RWPE2 (cell line): Measurements from ENCODE around the gene UBASH3B.

Experiments used
- ATAC-seq: fragments of 200-7000 bp; cut with Tn5 transposase; 3 replicates; pipeline ENCODE4 v1.9.1; 2021; ENCODE audit warnings: low read depth
- DNase-seq: peaks from one replicate; pipeline ENCODE4 v3.0.0-alpha.2; 2020; ENCODE audit warnings: low spot score
- H3K27ac ChIP-seq: fragments of 450-650 bp; 2 replicates; pipeline ENCODE4 v1.5.1; 2017; ENCODE audit warnings: mild to moderate bottlenecking; ENCODE audit not compliant: poor library complexity, severe bottlenecking
- H3K27me3 ChIP-seq: fragments of 250-450 bp; sonication (Bioruptor Pico); 2 replicates; pipeline ENCODE4 v1.5.1; 2021; ENCODE audit warnings: mild to moderate bottlenecking, moderate library complexity; ENCODE audit not compliant: insufficient read depth, poor library complexity, severe bottlenecking
- H3K36me3 ChIP-seq: fragments of 250-450 bp; sonication (Bioruptor Pico); 2 replicates; pipeline ENCODE4 v1.5.1; 2020; ENCODE audit warnings: low read depth, mild to moderate bottlenecking, moderate library complexity
- H3K4me1 ChIP-seq: fragments of 250-450 bp; sonication (Bioruptor Pico); 2 replicates; pipeline ENCODE4 v1.5.1; 2021; ENCODE audit warnings: mild to moderate bottlenecking, moderate library complexity; ENCODE audit not compliant: insufficient read depth, poor library complexity, severe bottlenecking
- H3K4me3 ChIP-seq: fragments of 250-450 bp; sonication (Bioruptor Pico); 2 replicates; pipeline ENCODE4 v1.5.1; 2021; ENCODE audit warnings: mild to moderate bottlenecking, moderate library complexity; ENCODE audit not compliant: severe bottlenecking
- H3K9me3 ChIP-seq: fragments of 250-450 bp; sonication (Bioruptor Pico); 2 replicates; pipeline ENCODE4 v1.5.1; 2021; ENCODE audit warnings: mild to moderate bottlenecking, moderate library complexity; ENCODE audit not compliant: severe bottlenecking
- TF ChIP-seq, protein P1 (sequence below): fragments of 450-650 bp; IDR thresholded peaks from one replicate; pipeline ENCODE4 v1.5.1; 2017; ENCODE audit warnings: mild to moderate bottlenecking, moderate library complexity; ENCODE audit not compliant: poor library complexity, severe bottlenecking

The UBASH3B gene

DNA sequence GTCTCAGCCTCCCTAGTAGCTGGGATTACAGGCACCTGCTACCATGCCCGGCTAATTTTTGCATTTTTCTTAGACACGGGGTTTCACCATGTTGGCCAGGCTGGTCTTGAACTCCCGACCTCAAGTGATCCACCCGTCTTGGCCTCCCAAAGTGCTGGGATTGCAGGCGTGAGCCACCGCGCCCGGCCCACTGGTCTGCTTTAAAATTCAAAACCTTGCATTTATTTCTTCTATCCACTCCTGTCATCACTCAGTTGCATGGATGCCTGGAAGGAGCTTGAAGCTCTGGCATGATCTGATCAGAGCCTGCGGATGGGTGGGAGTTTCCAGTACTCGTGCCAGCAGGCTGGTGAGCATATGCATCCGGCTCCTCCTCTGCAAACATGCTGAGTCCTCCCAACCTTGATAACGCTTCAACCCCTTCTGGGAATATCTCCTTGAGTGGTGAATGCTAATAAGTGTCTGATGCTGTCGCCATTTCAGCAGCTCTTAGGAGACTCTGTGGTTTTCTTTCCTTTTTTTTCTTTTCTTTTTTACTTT is 39.6 kb downstream of the UBASH3B start:
- Histone ChIP-seq H3K27ac (no peak overlapping the region), H3K4me3 (no peak overlapping the region), H3K9me3 (no peaks in the 10 kb centered on the region), H3K36me3 (no peaks in the 10 kb centered on the region), H3K27me3 (no peaks in the 10 kb centered on the region), H3K4me1 (peaks cover 13% of the 10 kb centered on the region)
- ATAC-seq (no peak), DNase-seq (no peak)
- TF ChIP-seq, protein P1, sequence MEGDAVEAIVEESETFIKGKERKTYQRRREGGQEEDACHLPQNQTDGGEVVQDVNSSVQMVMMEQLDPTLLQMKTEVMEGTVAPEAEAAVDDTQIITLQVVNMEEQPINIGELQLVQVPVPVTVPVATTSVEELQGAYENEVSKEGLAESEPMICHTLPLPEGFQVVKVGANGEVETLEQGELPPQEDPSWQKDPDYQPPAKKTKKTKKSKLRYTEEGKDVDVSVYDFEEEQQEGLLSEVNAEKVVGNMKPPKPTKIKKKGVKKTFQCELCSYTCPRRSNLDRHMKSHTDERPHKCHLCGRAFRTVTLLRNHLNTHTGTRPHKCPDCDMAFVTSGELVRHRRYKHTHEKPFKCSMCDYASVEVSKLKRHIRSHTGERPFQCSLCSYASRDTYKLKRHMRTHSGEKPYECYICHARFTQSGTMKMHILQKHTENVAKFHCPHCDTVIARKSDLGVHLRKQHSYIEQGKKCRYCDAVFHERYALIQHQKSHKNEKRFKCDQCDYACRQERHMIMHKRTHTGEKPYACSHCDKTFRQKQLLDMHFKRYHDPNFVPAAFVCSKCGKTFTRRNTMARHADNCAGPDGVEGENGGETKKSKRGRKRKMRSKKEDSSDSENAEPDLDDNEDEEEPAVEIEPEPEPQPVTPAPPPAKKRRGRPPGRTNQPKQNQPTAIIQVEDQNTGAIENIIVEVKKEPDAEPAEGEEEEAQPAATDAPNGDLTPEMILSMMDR, result no peak

DNA sequence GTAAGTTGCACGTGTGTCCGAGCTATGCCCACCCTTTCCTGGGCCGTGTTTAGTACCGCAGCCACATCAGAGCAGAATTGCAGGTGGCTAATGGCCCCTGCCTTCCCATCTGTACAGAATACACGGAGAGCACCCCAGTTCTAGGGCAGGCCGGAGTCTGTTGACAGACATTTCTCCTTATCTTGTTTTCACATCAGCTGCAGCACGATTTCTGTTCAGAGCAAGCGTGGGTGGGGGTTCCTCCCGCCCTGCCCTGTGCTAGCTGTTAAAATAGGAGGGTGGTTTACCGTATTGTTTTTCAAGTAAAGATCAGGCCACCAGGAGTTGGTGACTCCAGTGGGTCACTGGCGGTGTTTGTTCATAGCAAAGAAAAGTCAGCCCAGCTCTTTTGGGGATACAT is 41.1 kb downstream of the UBASH3B start:
- Histone ChIP-seq H3K4me1 (peaks cover 13% of the 10 kb centered on the region), H3K27me3 (no peaks in the 10 kb centered on the region), H3K27ac (no peak overlapping the region), H3K36me3 (no peaks in the 10 kb centered on the region), H3K4me3 (no peak overlapping the region), H3K9me3 (no peaks in the 10 kb centered on the region)
- TF ChIP-seq, protein P1, result no peak
- ATAC-seq, result no peak
- DNase-seq, result no peak

DNA sequence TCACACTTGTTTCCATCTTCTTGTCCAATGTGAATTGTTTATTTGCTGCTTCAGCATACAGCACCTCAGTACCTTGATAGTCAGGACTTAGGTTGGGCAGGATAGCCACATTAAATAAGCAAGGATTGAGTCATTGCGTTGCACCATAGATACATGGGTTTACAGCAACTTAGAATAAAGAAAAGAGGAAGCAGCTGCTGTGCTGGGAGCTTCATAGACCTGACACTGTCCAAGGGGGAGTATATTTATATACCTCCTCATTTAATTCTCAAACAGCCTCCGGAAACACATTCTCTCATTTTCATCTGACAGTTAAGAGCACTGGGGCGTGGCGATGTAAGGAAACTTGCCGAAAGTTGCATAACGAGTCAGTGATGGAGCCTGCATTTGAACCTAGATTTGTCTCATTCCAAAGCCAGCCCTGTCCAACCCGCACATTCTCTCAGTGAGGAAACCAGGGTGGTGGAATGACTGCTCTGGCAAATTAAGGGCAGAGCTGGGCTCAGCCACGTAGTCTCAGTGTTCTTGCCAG is 42.2 kb downstream of the UBASH3B start:
- H3K4me3 ChIP-seq, result no peak overlapping the region
- H3K9me3 ChIP-seq, result no peaks in the 10 kb centered on the region

DNA sequence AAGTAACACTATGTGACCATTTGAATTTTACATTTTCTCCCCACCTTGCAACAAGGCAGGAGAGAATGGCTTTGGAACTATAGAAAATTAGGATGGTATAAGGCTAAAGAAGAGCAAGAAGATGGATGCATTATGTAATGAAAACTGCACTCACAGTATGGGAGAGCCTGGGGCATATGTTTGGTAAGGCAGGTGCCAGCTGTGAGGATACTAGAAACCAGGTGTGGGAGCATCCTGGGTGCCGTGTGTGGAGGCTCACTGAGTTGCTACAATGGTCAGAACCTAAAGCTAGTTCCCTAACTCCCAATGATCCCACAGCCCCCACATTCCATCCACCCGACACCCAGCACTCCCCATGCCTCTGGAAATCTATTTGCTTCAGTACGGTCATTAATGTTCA is 42.9 kb downstream of the UBASH3B start:
- H3K36me3 ChIP-seq, result no peaks in the 10 kb centered on the region
- DNase-seq, result no peak
- H3K27me3 ChIP-seq, result no peaks in the 10 kb centered on the region
- TF ChIP-seq, protein P1, result no peak
- peak overlapping the region; percentile 41 for H3K27ac ChIP-seq
- no peak for ATAC-seq
- no peak overlapping the region for H3K4me3 ChIP-seq
- no peaks in the 10 kb centered on the region for H3K9me3 ChIP-seq
- H3K4me1 ChIP-seq, result peaks cover 13% of the 10 kb centered on the region

More for the DNA sequence above, 42.2 kb downstream of the UBASH3B start:
- TF ChIP-seq, protein P1, result no peak
- Histone ChIP-seq H3K27me3 (no peaks in the 10 kb centered on the region), H3K36me3 (no peaks in the 10 kb centered on the region), H3K4me1 (peaks cover 13% of the 10 kb centered on the region), H3K27ac (peak overlapping the region; percentile 41)
- DNase-seq, result no peak
- peak; percentile 99 for ATAC-seq

DNA sequence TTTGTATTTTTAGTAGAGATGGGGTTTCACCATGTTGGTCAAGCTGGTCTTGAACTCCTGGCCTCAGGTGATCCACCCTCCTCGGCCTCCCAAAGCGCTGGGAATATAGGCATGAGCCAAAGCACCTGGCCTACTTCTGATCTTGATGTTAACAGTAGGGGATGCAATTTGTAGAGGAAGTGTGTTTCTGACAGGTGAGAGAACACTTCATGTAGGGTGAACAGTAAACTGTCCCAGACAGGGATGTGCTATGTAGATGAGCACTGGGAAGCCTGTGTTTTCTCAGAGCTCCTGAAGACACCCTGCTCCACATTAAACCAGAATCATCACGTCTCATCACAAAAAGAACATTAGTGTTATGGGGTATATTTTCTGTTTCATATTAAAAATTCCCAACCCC is 45.1 kb downstream of the UBASH3B start:
- no peaks in the 10 kb centered on the region for H3K36me3 ChIP-seq
- no peak for DNase-seq
- H3K4me1 ChIP-seq, result peaks cover 13% of the 10 kb centered on the region
- no peak for ATAC-seq
- no peaks in the 10 kb centered on the region for H3K27me3 ChIP-seq
- TF ChIP-seq, protein P1, result no peak
- no peak overlapping the region for H3K4me3 ChIP-seq
- no peak overlapping the region for H3K27ac ChIP-seq
- no peaks in the 10 kb centered on the region for H3K9me3 ChIP-seq
